ENCODE data around the gene ATP5PD. TPM values are rescaled to one million over a fixed set of nuclear protein-coding genes. Genes with fewer than 3 reads are reported as not detected.

ATP5PD gene
- total RNA-seq, 6 donors from 2014 or later = 126 to 198 (median 186) TPM

GRCh38 chr17:75039238-75039637, 7.5 kb downstream of the ATP5PD start:
- Histone ChIP-seq H3K36me3 (peaks cover 22 to 46% (median 42%) of the 10 kb centered on the region in 4 donors), H3K9me3 (no peaks in the 10 kb centered on the region), H3K4me3 (no peak overlapping the region), H3K4me1 (peaks cover 15 to 25% (median 19%) of the 10 kb centered on the region in 4 donors), H3K27me3 (no peaks in the 10 kb centered on the region), H3K27ac (no peak overlapping the region)
- ATAC-seq (ENCODE audit: low FRiP score in 2 of 2) (no peak), DNase-seq (no peak)
- TF ChIP-seq EP300 (IDR thresholded peaks at IDR 0.05) (no peak), POLR2A (IDR thresholded peaks at IDR 0.05) (no peak), CTCF (IDR thresholded peaks at IDR 0.05) (no peak), POLR2AphosphoS5 (IDR thresholded peaks at IDR 0.05) (no peak)
- WGBS, 2 donors = 73 to 78% methylated on average over 5 of the region's 5 CpGs

GRCh38 chr17:75036643-75037268, 10.0 kb downstream of the ATP5PD start:
- Histone ChIP-seq H3K36me3 (peaks cover 17 to 38% (median 36%) of the 10 kb centered on the region in 4 donors), H3K27ac (peak overlapping the region; percentile 82 to 91 (median 88)), H3K4me1 (peaks cover 36 to 47% (median 40%) of the 10 kb centered on the region in 4 donors), H3K4me3 (peak overlapping the region in 2 of 4 donors; percentile 10 to 12), H3K27me3 (no peaks in the 10 kb centered on the region), H3K9me3 (no peaks in the 10 kb centered on the region)
- 54 to 60% methylated on average over 24 to 27 of the region's 27 CpGs for WGBS, 2 donors
- ATAC-seq (ENCODE audit: low FRiP score in 2 of 2) = peak; percentile 32 to 80
- TF ChIP-seq POLR2AphosphoS5 (IDR thresholded peaks at IDR 0.05) (peak in 1 of 2 donors; percentile 55), EP300 (IDR thresholded peaks at IDR 0.05) (no peak), POLR2A (IDR thresholded peaks at IDR 0.05) (peak in 1 of 4 donors; percentile 29)
- DNase-seq = peak in 1 of 2 donors; percentile 79

GRCh38 chr17:75034236-75034908, 12.4 kb downstream of the ATP5PD start:
- WGBS, 2 donors = 2 to 3% methylated on average over 23 to 43 of the region's 43 CpGs
- Histone ChIP-seq H3K9me3 (no peaks in the 10 kb centered on the region), H3K4me3 (peak overlapping the region; percentile 59 to 75 (median 70)), H3K27me3 (no peaks in the 10 kb centered on the region), H3K27ac (peak overlapping the region; percentile 82 to 91 (median 88)), H3K4me1 (peaks cover 36 to 47% (median 40%) of the 10 kb centered on the region in 4 donors), H3K36me3 (peaks cover 4 to 16% (median 14%) of the 10 kb centered on the region in 4 donors)
- ATAC-seq (ENCODE audit: low FRiP score in 2 of 2) (peak; percentile 63 to 92), DNase-seq (peak; percentile 88 to 91)
- TF ChIP-seq POLR2A (IDR thresholded peaks at IDR 0.05) = peak in 1 of 4 donors; percentile 5
- TF ChIP-seq EP300 (IDR thresholded peaks at IDR 0.05) = no peak
- TF ChIP-seq CTCF (IDR thresholded peaks at IDR 0.05) = peak in 2 of 6 experiments; percentile 30 to 42
- TF ChIP-seq POLR2AphosphoS5 (IDR thresholded peaks at IDR 0.05) = peak; percentile 10 to 46

GRCh38 chr17:75033346-75034235, 13.2 kb downstream of the ATP5PD start:
- Histone ChIP-seq H3K4me1 (peaks cover 36 to 47% (median 40%) of the 10 kb centered on the region in 4 donors), H3K36me3 (peaks cover 4 to 8% (median 6%) of the 10 kb centered on the region in 4 donors), H3K4me3 (peak overlapping the region; percentile 18 to 75 (median 64)), H3K9me3 (no peaks in the 10 kb centered on the region), H3K27me3 (no peaks in the 10 kb centered on the region), H3K27ac (peak overlapping the region; percentile 82 to 91 (median 88))
- DNase-seq = peak; percentile 91 to 93
- peak; percentile 66 to 85 for ATAC-seq (ENCODE audit: low FRiP score in 2 of 2)
- WGBS, 2 donors = 2% methylated on average over 23 to 30 of the region's 36 CpGs
- TF ChIP-seq POLR2AphosphoS5 (IDR thresholded peaks at IDR 0.05) (peak; percentile 43 to 65), CTCF (IDR thresholded peaks at IDR 0.05) (no peak)
